Mucosa of stomach (tissue), 1 donor: ENCODE measurements around the gene ZNF45.
"Not testable (repeated sequence)": the region's sequence is repeated elsewhere in the genome, so short reads cannot be mapped to it uniquely, and the experiment has no call there.

ENCODE experiments used
- H3K27me3 ChIP-seq: one replicate; pipeline ENCODE4 v1.7.0; 2013; ENCODE audit warnings: mild to moderate bottlenecking, low read length; ENCODE audit not compliant: control insufficient read depth, insufficient read depth
- H3K36me3 ChIP-seq: one replicate; pipeline ENCODE4 v1.7.0; 2013; ENCODE audit warnings: low read length; ENCODE audit not compliant: control insufficient read depth, insufficient read depth
- H3K4me1 ChIP-seq: one replicate; pipeline ENCODE4 v1.7.0; 2013; ENCODE audit warnings: mild to moderate bottlenecking, low read length; ENCODE audit not compliant: control insufficient read depth, insufficient read depth
- H3K4me3 ChIP-seq: one replicate; pipeline ENCODE4 v1.7.0; 2013; ENCODE audit warnings: low read length
- H3K9ac ChIP-seq: one replicate; pipeline ENCODE4 v1.7.0; 2013; ENCODE audit warnings: mild to moderate bottlenecking, low read length, moderate library complexity
- H3K9me3 ChIP-seq: one replicate; pipeline ENCODE4 v1.7.0; 2013; ENCODE audit warnings: mild to moderate bottlenecking, low read length, moderate library complexity; ENCODE audit not compliant: control insufficient read depth
- donor health status: Pancreatic carcinoma.

Gene ZNF45

GRCh38 chr19:43934985-43935708 lies at the start of gene ZNF45:
Gene ZNF45, minus strand, starts transcription at chr19:43935282. Its CDS starts 13,097 bp downstream, at chr19:43922185.
- Histone ChIP-seq H3K27me3 (no peaks in the 10 kb centered on the region), H3K36me3 (no peaks in the 10 kb centered on the region), H3K4me1 (peaks cover 13% of the 10 kb centered on the region), H3K4me3 (peak within 1 kb of the TSS; percentile 40), H3K9ac (peak within 1 kb of the TSS; percentile 62), H3K9me3 (no peaks in the 10 kb centered on the region)

- Histone ChIP-seq H3K27me3 (no peaks in the 10 kb centered on the region), H3K9ac (peak overlapping the region; percentile 59), H3K36me3 (no peaks in the 10 kb centered on the region), H3K9me3 (no peaks in the 10 kb centered on the region), H3K4me3 (peak overlapping the region; percentile 42), H3K4me1 (no peaks in the 10 kb centered on the region)
Observed at GRCh38 chr19:43984687-43985000, 49.6 kb upstream of the ZNF45 start.

GRCh38 chr19:43983912-43984686 lies 49.0 kb upstream of the ZNF45 start, which contains the start of gene ZNF155:
Gene ZNF155, plus strand, starts transcription at chr19:43984188. Its CDS starts 4,356 bp downstream, at chr19:43988544.
- H3K4me1 ChIP-seq: no peaks in the 10 kb centered on the region
- H3K9ac ChIP-seq: peak within 1 kb of the TSS; percentile 59
- H3K36me3 ChIP-seq: no peaks in the 10 kb centered on the region
- peak within 1 kb of the TSS; percentile 42 for H3K4me3 ChIP-seq
- H3K9me3 ChIP-seq: no peaks in the 10 kb centered on the region
- H3K27me3 ChIP-seq: no peaks in the 10 kb centered on the region

GRCh38 chr19:43983544-43983911 lies 48.4 kb upstream of the ZNF45 start:
- Histone ChIP-seq H3K36me3 (no peaks in the 10 kb centered on the region), H3K27me3 (no peaks in the 10 kb centered on the region), H3K9me3 (no peaks in the 10 kb centered on the region), H3K4me1 (no peaks in the 10 kb centered on the region), H3K9ac (no peak overlapping the region), H3K4me3 (peak overlapping the region; percentile 42)

- no peaks in the 10 kb centered on the region for H3K27me3 ChIP-seq
- H3K4me3 ChIP-seq: no peak overlapping the region
- no peaks in the 10 kb centered on the region for H3K36me3 ChIP-seq
- H3K4me1 ChIP-seq: no peaks in the 10 kb centered on the region
- no peaks in the 10 kb centered on the region for H3K9me3 ChIP-seq
- no peak overlapping the region for H3K9ac ChIP-seq
Observed at GRCh38 chr19:43976732-43977131, 41.6 kb upstream of the ZNF45 start.

GRCh38 chr19:43966079-43966694 lies 31.1 kb upstream of the ZNF45 start:
- H3K4me1 ChIP-seq: no peaks in the 10 kb centered on the region
- H3K4me3 ChIP-seq: peak overlapping the region; percentile 14
- H3K27me3 ChIP-seq: no peaks in the 10 kb centered on the region
- peaks cover 31% of the 10 kb centered on the region for H3K36me3 ChIP-seq
- H3K9ac ChIP-seq: no peak overlapping the region
- peaks cover 57% of the 10 kb centered on the region for H3K9me3 ChIP-seq

- Histone ChIP-seq H3K27me3 (no peaks in the 10 kb centered on the region), H3K9ac (no peak overlapping the region), H3K4me3 (peak overlapping the region; percentile 44), H3K9me3 (peaks cover 31% of the 10 kb centered on the region), H3K36me3 (peaks cover 16% of the 10 kb centered on the region), H3K4me1 (no peaks in the 10 kb centered on the region)
Observed at GRCh38 chr19:43960411-43960810, 25.3 kb upstream of the ZNF45 start.

GRCh38 chr19:43957891-43958290 lies 22.8 kb upstream of the ZNF45 start:
- H3K27me3 ChIP-seq: no peaks in the 10 kb centered on the region
- H3K4me3 ChIP-seq: no peak overlapping the region
- no peak overlapping the region for H3K9ac ChIP-seq
- peaks cover 19% of the 10 kb centered on the region for H3K9me3 ChIP-seq
- peaks cover 3% of the 10 kb centered on the region for H3K36me3 ChIP-seq
- H3K4me1 ChIP-seq: no peaks in the 10 kb centered on the region

GRCh38 chr19:43956827-43957226 lies 21.7 kb upstream of the ZNF45 start:
- peaks cover 18% of the 10 kb centered on the region for H3K9me3 ChIP-seq
- no peak overlapping the region for H3K9ac ChIP-seq
- no peaks in the 10 kb centered on the region for H3K27me3 ChIP-seq
- no peak overlapping the region for H3K4me3 ChIP-seq
- no peaks in the 10 kb centered on the region for H3K4me1 ChIP-seq
- peaks cover 3% of the 10 kb centered on the region for H3K36me3 ChIP-seq

- Histone ChIP-seq H3K4me1 (no peaks in the 10 kb centered on the region), H3K36me3 (no peaks in the 10 kb centered on the region), H3K9ac (peak within 1 kb of the TSS; percentile 77), H3K9me3 (no peaks in the 10 kb centered on the region), H3K27me3 (no peaks in the 10 kb centered on the region), H3K4me3 (peak within 1 kb of the TSS; percentile 92)
Observed at GRCh38 chr19:43950834-43951645, 16.0 kb upstream of the ZNF45 start, which contains the start of gene ZNF221. Gene ZNF221, plus strand, starts transcription at chr19:43951228. Its CDS starts 11,499 bp downstream, at chr19:43962727.

GRCh38 chr19:43949803-43950202 lies 14.7 kb upstream of the ZNF45 start:
- not testable (repeated sequence) for H3K9me3 ChIP-seq, H3K36me3 ChIP-seq, H3K4me1 ChIP-seq, H3K4me3 ChIP-seq, H3K27me3 ChIP-seq, H3K9ac ChIP-seq
